Body of pancreas (tissue), 4 donors: ENCODE data around the gene IL1RL2. TPM values are rescaled to one million over a fixed set of nuclear protein-coding genes. Genes with fewer than 3 reads are reported as not detected.
A peak's percentile ranks its signal among the peaks of the same experiment; 100 is the strongest.

Source experiments
- ATAC-seq: fragments of 150-250 bp; one replicate; pipeline ENCODE4 v1.9.1; 2016
- DNase-seq, 4 donors: peaks; one replicate each; pipeline ENCODE4 v3.0.0-alpha.2; 2019
- H3K27ac ChIP-seq, 4 donors: fragments of 200-600 bp; sonication (generic); 1 replicate in 3 of 4; 2 replicates in 1 of 4; pipeline versions ENCODE4 v1.5.1 to v1.6.1; 2016 to 2019; ENCODE audit warnings: mild to moderate bottlenecking in 1 of 4, mixed read lengths in 1 of 4, moderate library complexity in 1 of 4
- H3K27me3 ChIP-seq, 2 donors: fragments of 200-600 bp; sonication (generic); one replicate each; pipeline ENCODE4 v1.6.0; 2016; ENCODE audit warnings: mild to moderate bottlenecking in 1 of 2
- H3K36me3 ChIP-seq, 2 donors: fragments of 200-600 bp; sonication (generic); replicated peaks in 1 of 2; 2 replicates each; pipeline ENCODE4 v1.5.1; 2016; ENCODE audit warnings: low read depth in 2 of 2; ENCODE audit not compliant: insufficient read depth in 1 of 2
- H3K4me1 ChIP-seq: fragments of 200-600 bp; sonication (generic); one replicate; pipeline ENCODE4 v1.6.0; 2016
- H3K4me3 ChIP-seq, 2 donors: fragments of 200-600 bp; sonication (generic); 1 replicate in 1 of 2; 2 replicates in 1 of 2; pipeline ENCODE4 v1.5.1; 2016 to 2019
- H3K9me3 ChIP-seq, 3 donors: fragments of 200-600 bp; sonication (generic); 1 replicate in 2 of 3; 2 replicates in 1 of 3; pipeline ENCODE4 v1.5.1; 2016
- POLR2A ChIP-seq, 3 donors: fragments of 450-650 bp; IDR thresholded peaks; one replicate each; pipeline ENCODE4 v1.6.1; 2016; ENCODE audit warnings: antibody characterized with exemption in 3 of 3, mild to moderate bottlenecking in 2 of 3
- WGBS, 2 donors: methylation state at CpG; one replicate each; pipeline ENCODE4 v1.1.5; 2017; 5-methylcytosine and 5-hydroxymethylcytosine counted together
- intact Hi-C: fragments of 100-400 bp; cut with DNase I; formaldehyde crosslinking; loops from one replicate; pipeline ENCODE4 v1.15.1; 2023
- total RNA-seq, 2 donors: library from RNA; depleted of rRNA; stranded (reverse); fragments of >200 nt; gene quantifications; one replicate each; pipeline ENCODE4 v1.1.0, GENCODE V29; 2016
- TF ChIP-seq, protein P1 (sequence below), 7 experiments: fragments of 450-650 bp in 4 of 7; fragments of 200-600 bp in 3 of 7; sonication (generic) in 3 of 7; IDR thresholded peaks; one replicate each; pipeline ENCODE4 v1.5.1; 2016 to 2019; ENCODE audit warnings: antibody characterized with exemption in 7 of 7

The IL1RL2 gene
- total RNA-seq, 2 donors from 2014 or later = 0.52 TPM; not detected in 1

- TF ChIP-seq POLR2A (IDR thresholded peaks at IDR 0.05) = no peak
- TF ChIP-seq, protein P1, sequence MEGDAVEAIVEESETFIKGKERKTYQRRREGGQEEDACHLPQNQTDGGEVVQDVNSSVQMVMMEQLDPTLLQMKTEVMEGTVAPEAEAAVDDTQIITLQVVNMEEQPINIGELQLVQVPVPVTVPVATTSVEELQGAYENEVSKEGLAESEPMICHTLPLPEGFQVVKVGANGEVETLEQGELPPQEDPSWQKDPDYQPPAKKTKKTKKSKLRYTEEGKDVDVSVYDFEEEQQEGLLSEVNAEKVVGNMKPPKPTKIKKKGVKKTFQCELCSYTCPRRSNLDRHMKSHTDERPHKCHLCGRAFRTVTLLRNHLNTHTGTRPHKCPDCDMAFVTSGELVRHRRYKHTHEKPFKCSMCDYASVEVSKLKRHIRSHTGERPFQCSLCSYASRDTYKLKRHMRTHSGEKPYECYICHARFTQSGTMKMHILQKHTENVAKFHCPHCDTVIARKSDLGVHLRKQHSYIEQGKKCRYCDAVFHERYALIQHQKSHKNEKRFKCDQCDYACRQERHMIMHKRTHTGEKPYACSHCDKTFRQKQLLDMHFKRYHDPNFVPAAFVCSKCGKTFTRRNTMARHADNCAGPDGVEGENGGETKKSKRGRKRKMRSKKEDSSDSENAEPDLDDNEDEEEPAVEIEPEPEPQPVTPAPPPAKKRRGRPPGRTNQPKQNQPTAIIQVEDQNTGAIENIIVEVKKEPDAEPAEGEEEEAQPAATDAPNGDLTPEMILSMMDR (IDR thresholded peaks at IDR 0.05) = no peak
- no peak overlapping the region for H3K27ac ChIP-seq
- H3K4me1 ChIP-seq = peaks cover 9% of the 10 kb centered on the region
- DNase-seq (no peak), ATAC-seq (no peak)
- 84 to 90% methylated on average over 26 to 35 of the region's 37 CpGs for WGBS, 2 donors
- intact Hi-C loops = no loop called here
- H3K4me3 ChIP-seq = no peak overlapping the region
- H3K36me3 ChIP-seq = no peaks in the 10 kb centered on the region
- H3K27me3 ChIP-seq = no peaks in the 10 kb centered on the region
- H3K9me3 ChIP-seq = no peaks in the 10 kb centered on the region
Measured at GRCh38 chr2:102250278-102250821, 63.5 kb downstream of the IL1RL2 start.

DNA sequence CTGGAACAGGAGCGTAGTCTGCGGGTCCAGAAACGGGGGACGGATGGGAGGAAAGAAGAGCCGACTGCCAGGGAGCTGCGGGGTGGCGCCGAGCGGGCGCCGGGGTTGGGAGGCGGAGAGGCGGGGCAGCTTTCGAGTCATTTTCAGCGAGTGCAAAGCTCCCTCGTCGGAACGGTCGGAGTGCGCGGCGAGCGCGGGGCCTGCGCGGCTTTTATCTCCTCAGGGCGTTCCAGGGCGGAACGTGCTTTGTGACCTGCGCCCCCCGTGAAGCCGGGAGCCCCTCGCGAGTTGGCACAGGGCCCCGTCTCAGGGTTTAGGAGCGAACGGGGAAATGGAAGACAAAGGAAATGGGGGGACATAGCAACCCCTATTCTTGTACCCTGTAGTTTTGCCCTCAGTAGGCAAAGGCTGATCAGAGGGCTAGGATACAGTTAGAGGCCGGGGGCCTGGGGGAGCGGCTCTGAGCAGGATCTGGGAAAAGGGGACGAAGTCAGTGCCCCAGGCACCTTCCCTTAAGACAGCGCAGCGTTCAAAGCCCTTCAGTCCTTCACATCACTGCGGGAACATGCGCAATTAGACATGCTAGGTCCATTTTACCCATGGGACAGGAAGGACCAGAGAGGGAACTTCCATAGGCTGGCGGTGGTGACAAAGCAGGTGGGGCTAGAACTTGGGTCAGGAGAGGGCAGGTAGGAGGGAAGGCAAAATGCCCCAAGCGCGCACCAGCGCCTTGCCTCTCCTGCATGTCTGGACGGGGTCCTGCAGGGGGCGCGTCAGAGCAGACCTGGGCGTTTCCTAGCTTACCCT is 64.4 kb downstream of the IL1RL2 start:
- Histone ChIP-seq H3K36me3 (no peaks in the 10 kb centered on the region), H3K27me3 (no peaks in the 10 kb centered on the region), H3K4me3 (no peak overlapping the region), H3K4me1 (peaks cover 9% of the 10 kb centered on the region), H3K27ac (no peak overlapping the region), H3K9me3 (no peaks in the 10 kb centered on the region)
- ATAC-seq (peak; percentile 76), DNase-seq (peak; percentile 40 to 61 (median 53))
- TF ChIP-seq, protein P1 (IDR thresholded peaks at IDR 0.05) = peak in 6 of 7 experiments; percentile 33 to 54 (median 48)
- no peak for TF ChIP-seq POLR2A (IDR thresholded peaks at IDR 0.05)
- intact Hi-C loops = no loop called here
- WGBS, 2 donors = 4 to 7% methylated on average over 41 to 52 of the region's 52 CpGs

DNA sequence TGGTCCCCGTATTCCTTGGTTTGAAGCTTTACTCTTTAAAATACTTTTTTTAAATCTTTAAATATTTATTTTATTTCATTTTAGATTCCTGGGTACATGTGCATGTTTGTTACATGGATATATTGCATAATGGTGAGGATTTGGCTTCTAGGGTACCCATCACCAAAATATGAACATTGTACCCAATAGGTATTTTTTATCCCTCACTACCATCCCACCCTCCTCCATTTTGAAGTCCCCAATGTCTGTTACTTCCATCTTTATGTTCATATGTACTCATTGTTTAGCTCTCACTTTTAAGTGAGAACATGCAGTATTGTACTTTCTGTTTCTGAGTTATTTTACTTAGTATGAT is 65.0 kb downstream of the IL1RL2 start:
- Histone ChIP-seq H3K27ac (no peak overlapping the region), H3K9me3 (no peaks in the 10 kb centered on the region), H3K4me3 (no peak overlapping the region), H3K36me3 (no peaks in the 10 kb centered on the region), H3K4me1 (peaks cover 9% of the 10 kb centered on the region), H3K27me3 (no peaks in the 10 kb centered on the region)
- WGBS, 2 donors = 13 to 18% methylated on average over 1 of the region's 1 CpG
- intact Hi-C loops = no loop called here
- ATAC-seq (no peak), DNase-seq (no peak)
- no peak for TF ChIP-seq POLR2A (IDR thresholded peaks at IDR 0.05)
- TF ChIP-seq, protein P1 (IDR thresholded peaks at IDR 0.05) = no peak

DNA sequence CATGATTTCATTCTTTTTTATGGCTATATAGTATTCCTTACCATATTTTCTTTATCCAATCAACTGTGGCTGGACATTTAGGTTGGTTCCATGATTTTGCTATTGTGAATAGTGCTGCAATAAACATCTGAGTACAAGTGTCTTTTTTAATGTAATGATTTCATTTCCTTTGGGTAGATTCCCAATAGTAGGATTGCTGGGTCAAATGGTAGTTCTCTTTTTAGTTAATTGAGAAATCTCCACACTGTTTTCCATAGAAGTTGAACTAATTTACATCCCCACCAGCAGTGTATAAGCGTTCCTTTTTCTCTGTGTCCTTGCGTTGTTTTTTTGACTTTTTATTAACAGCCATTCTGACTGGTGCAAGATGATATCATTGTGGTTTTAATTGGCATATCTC is 65.4 kb downstream of the IL1RL2 start:
- DNase-seq = no peak
- Histone ChIP-seq H3K27ac (no peak overlapping the region), H3K9me3 (no peaks in the 10 kb centered on the region), H3K4me3 (no peak overlapping the region), H3K27me3 (no peaks in the 10 kb centered on the region), H3K4me1 (peaks cover 9% of the 10 kb centered on the region), H3K36me3 (no peaks in the 10 kb centered on the region)
- WGBS, 2 donors = 88 to 100% methylated on average over 2 of the region's 2 CpGs
- intact Hi-C loops = no loop called here
- TF ChIP-seq POLR2A (IDR thresholded peaks at IDR 0.05) = no peak
- TF ChIP-seq, protein P1 (IDR thresholded peaks at IDR 0.05) = no peak
- no peak for ATAC-seq
